AG08395 (cell line): ENCODE data around the gene MSS51.
"Not testable (repeated sequence)": the region's sequence is repeated elsewhere in the genome, so short reads cannot be mapped to it uniquely, and the experiment has no call there.

ENCODE experiments used
- DNase-seq: peaks from one replicate; pipeline ENCODE4 v3.0.0; 2012; ENCODE audit warnings: mixed read lengths, low spot score

The MSS51 gene

GRCh38 chr10:73414230-73414945, 19.0 kb downstream of the MSS51 start:
- no peak for DNase-seq

GRCh38 chr10:73413528-73414229, 19.7 kb downstream of the MSS51 start, which contains the start of gene ANXA7:
ANXA7 (minus strand) TSS chr10:73414058; CDS start chr10:73400856, 13,202 bp downstream.
- peak; percentile 98 for DNase-seq

- peak; percentile 28 for DNase-seq
These were observed 20.2 kb downstream of the MSS51 start for GRCh38 chr10:73413108-73413527.

- DNase-seq = no peak
These were observed 22.5 kb downstream of the MSS51 start for GRCh38 chr10:73410897-73411296.

GRCh38 chr10:73408978-73409521, 24.3 kb downstream of the MSS51 start:
- no peak for DNase-seq

GRCh38 chr10:73408061-73408460, 25.3 kb downstream of the MSS51 start:
- no peak for DNase-seq

GRCh38 chr10:73407495-73407894, 25.9 kb downstream of the MSS51 start:
- DNase-seq = no peak

GRCh38 chr10:73406846-73407245, 26.5 kb downstream of the MSS51 start:
- no peak for DNase-seq

GRCh38 chr10:73405556-73405955, 27.8 kb downstream of the MSS51 start:
- DNase-seq = no peak

- DNase-seq = no peak
These were observed 28.7 kb downstream of the MSS51 start for GRCh38 chr10:73404690-73405089.

- no peak for DNase-seq
These were observed 31.7 kb downstream of the MSS51 start for GRCh38 chr10:73401636-73402035.

- no peak for DNase-seq
These were observed 34.3 kb downstream of the MSS51 start for GRCh38 chr10:73399063-73399462.

GRCh38 chr10:73398024-73398423, 35.3 kb downstream of the MSS51 start:
- no peak for DNase-seq

GRCh38 chr10:73394325-73394724, 39.0 kb downstream of the MSS51 start:
- DNase-seq = not testable (repeated sequence)

- no peak for DNase-seq
These were observed 45.1 kb downstream of the MSS51 start for GRCh38 chr10:73388228-73388627.

- no peak for DNase-seq
These were observed 46.8 kb downstream of the MSS51 start for GRCh38 chr10:73386583-73386982.

GRCh38 chr10:73379064-73379748, 54.2 kb downstream of the MSS51 start:
- DNase-seq = no peak

GRCh38 chr10:73376679-73377078, 56.7 kb downstream of the MSS51 start:
- DNase-seq = no peak
